GM12875 (cell line): Measurements from ENCODE around the gene ZMPSTE24.
A peak's percentile ranks its signal among the peaks of the same experiment; 100 is the strongest.

Experiments used
- H3K4me3 ChIP-seq: one replicate; pipeline ENCODE4 v1.5.1; 2011; ENCODE audit warnings: low read depth, low read length, control low read depth
- CTCF ChIP-seq: IDR thresholded peaks from 2 replicates; pipeline ENCODE4 v1.5.1; 2011; ENCODE audit warnings: low read depth, mild to moderate bottlenecking, control low read depth, inconsistent platforms, low read length, moderate library complexity, borderline replicate concordance; ENCODE audit not compliant: insufficient read depth

ZMPSTE24 gene

GRCh38 chr1:40258445-40258769, 371 bp downstream of the ZMPSTE24 start:
- peak overlapping the region; percentile 86 for H3K4me3 ChIP-seq
- TF ChIP-seq CTCF, result no peak

- H3K4me3 ChIP-seq, result no peak overlapping the region
- TF ChIP-seq CTCF, result no peak
Measured at GRCh38 chr1:40264354-40264781, 6.3 kb downstream of the ZMPSTE24 start.

GRCh38 chr1:40265298-40265697, 7.3 kb downstream of the ZMPSTE24 start:
- TF ChIP-seq CTCF, result no peak
- no peak overlapping the region for H3K4me3 ChIP-seq

- H3K4me3 ChIP-seq, result no peak overlapping the region
- TF ChIP-seq CTCF, result no peak
Measured at GRCh38 chr1:40265919-40266318, 7.9 kb downstream of the ZMPSTE24 start.

- H3K4me3 ChIP-seq, result no peak overlapping the region
- TF ChIP-seq CTCF, result no peak
Measured at GRCh38 chr1:40266786-40267535, 8.9 kb downstream of the ZMPSTE24 start.

GRCh38 chr1:40267767-40268187, 9.7 kb downstream of the ZMPSTE24 start:
- H3K4me3 ChIP-seq, result no peak overlapping the region
- no peak for TF ChIP-seq CTCF

GRCh38 chr1:40268211-40268610, 10.2 kb downstream of the ZMPSTE24 start:
- no peak for TF ChIP-seq CTCF
- no peak overlapping the region for H3K4me3 ChIP-seq
